NCI-H1694 treated with DMSO at 0.1 percent for 48 hours (cell line): ENCODE results near the gene KCNMB2.
"Not testable (repeated sequence)": the region's sequence is repeated elsewhere in the genome, so short reads cannot be mapped to it uniquely, and the experiment has no call there.

Experiments used
- DNase-seq: peaks from one replicate; lab custom pipeline; 2025; lab: John Stamatoyannopoulos, UW

The KCNMB2 gene

GRCh38 chr3:178703268-178703975 lies 167.2 kb downstream of the KCNMB2 start:
- no peak for DNase-seq

GRCh38 chr3:178705925-178706324 lies 169.7 kb downstream of the KCNMB2 start:
- DNase-seq: no peak

GRCh38 chr3:178706411-178706810 lies 170.2 kb downstream of the KCNMB2 start:
- no peak for DNase-seq

GRCh38 chr3:178707311-178708031 lies 171.2 kb downstream of the KCNMB2 start:
- DNase-seq: peak; percentile 62

GRCh38 chr3:178709051-178709450 lies 172.8 kb downstream of the KCNMB2 start:
- peak; percentile 21 for DNase-seq

- DNase-seq: no peak
These were observed 175.5 kb downstream of the KCNMB2 start for GRCh38 chr3:178711753-178712152.

GRCh38 chr3:178712247-178712646 lies 176.0 kb downstream of the KCNMB2 start:
- DNase-seq: no peak

- no peak for DNase-seq
These were observed 178.9 kb downstream of the KCNMB2 start for GRCh38 chr3:178714925-178715832.

GRCh38 chr3:178718995-178719635 lies 182.9 kb downstream of the KCNMB2 start:
- DNase-seq: no peak

GRCh38 chr3:178732824-178733223 lies 196.6 kb downstream of the KCNMB2 start:
- DNase-seq: no peak

- DNase-seq: no peak
These were observed 198.9 kb downstream of the KCNMB2 start for GRCh38 chr3:178735032-178735674.

- no peak for DNase-seq
These were observed 200.1 kb downstream of the KCNMB2 start for GRCh38 chr3:178736300-178736699.

- DNase-seq: no peak
These were observed 203.5 kb downstream of the KCNMB2 start for GRCh38 chr3:178739720-178740119.

- no peak for DNase-seq
These were observed 204.8 kb downstream of the KCNMB2 start for GRCh38 chr3:178741020-178741419.

GRCh38 chr3:178743297-178743696 lies 207.1 kb downstream of the KCNMB2 start:
- no peak for DNase-seq

- not testable (repeated sequence) for DNase-seq
These were observed 209.8 kb downstream of the KCNMB2 start for GRCh38 chr3:178745861-178746655.

GRCh38 chr3:178748874-178749273 lies 212.6 kb downstream of the KCNMB2 start:
- DNase-seq: no peak

GRCh38 chr3:178749471-178749870 lies 213.2 kb downstream of the KCNMB2 start:
- DNase-seq: peak; percentile 14

- DNase-seq: no peak
These were observed 214.5 kb downstream of the KCNMB2 start for GRCh38 chr3:178750639-178751300.

GRCh38 chr3:178752843-178753242 lies 216.6 kb downstream of the KCNMB2 start:
- no peak for DNase-seq
